T47D (cell line): ENCODE measurements around the gene PPFIBP1.
"Not testable (repeated sequence)": the region's sequence is repeated elsewhere in the genome, so short reads cannot be mapped to it uniquely, and the experiment has no call there.

Source experiments
- DNase-seq, 2 experiments: peaks; one replicate each; pipeline versions ENCODE4 v3.0.0 to v3.0.0-alpha.2; 2011 to 2012; ENCODE audit warnings: low read depth in 1 of 2, low spot score in 1 of 2
- JUND ChIP-seq: IDR thresholded peaks from 2 replicates; pipeline ENCODE4 v1.6.1; 2012; ENCODE audit warnings: low read depth
- in situ Hi-C: cut with HindIII; loops from 2 replicates; pipeline ENCODE4 v1.10.0; 2016; ENCODE audit warnings: low sequenced_read_pairs, low pct_unique_long_range_greater_than_20kb

The PPFIBP1 gene

GRCh38 chr12:27537855-27538675 is 14.1 kb downstream of the PPFIBP1 start:
- no peak for DNase-seq
- in situ Hi-C loops, result no loop called here
- no peak for TF ChIP-seq JUND

DNA sequence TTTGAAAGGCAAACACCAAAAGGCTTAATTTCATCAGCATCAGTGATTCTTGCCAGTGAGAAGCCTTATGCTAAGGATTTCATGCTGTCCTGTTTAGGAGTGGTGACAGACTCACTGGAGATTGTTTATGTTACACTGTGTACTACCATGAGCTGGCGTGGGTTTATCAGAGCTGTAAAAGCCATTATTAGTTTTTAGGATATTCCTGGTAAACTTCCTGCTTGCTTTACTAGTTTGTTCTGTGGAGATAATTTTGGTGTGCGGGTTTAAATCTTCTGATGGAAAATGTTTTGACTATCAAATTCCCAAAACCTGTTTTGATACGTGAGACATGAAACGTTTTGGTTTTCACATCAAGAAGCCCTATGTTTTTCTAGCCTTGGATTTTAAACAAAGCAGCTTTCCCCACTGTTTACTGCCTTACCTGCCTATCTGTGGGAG is 15.2 kb downstream of the PPFIBP1 start:
- DNase-seq, result no peak
- no peak for TF ChIP-seq JUND
- in situ Hi-C loops, result no loop called here

DNA sequence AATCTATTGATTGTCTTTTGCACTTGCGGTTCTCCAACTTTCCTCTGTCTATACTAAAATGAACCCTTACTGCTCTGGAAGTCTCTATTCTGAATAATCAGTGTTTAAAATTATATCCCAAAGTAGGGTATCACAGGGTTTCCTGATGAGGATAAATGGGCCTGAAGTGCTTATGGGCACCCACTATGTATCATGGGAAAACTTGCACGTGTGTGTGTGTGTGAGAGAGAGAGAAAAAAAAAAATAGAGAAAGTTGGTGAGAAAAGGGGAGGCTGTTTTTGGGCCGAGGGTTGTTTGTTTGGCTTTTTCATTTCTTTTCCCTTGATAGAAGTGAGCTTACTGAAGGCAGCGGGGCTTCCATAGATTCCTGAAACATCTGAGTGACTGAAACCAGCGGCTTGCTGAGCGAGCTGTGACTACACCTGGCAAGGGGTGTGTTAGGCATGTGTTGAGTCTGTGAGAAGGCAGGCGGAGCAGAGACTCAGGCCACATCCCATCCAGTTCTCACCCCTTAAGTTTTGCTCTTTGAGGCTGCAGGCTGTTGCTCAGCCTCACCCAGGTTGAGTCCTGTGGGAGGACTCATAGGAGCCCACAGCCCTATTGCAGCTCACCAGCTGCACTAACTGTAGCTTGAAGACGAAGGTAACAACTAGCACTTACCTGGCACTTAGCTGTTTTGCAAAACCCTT is 17.2 kb downstream of the PPFIBP1 start:
- no peak for TF ChIP-seq JUND
- in situ Hi-C loops, result no loop called here

GRCh38 chr12:27542628-27543027 is 18.6 kb downstream of the PPFIBP1 start:
- in situ Hi-C loops, result no loop called here
- TF ChIP-seq JUND, result no peak
- no peak for DNase-seq

More for the DNA sequence above, 17.2 kb downstream of the PPFIBP1 start:
- DNase-seq, result no peak

GRCh38 chr12:27544858-27545257 is 20.9 kb downstream of the PPFIBP1 start:
- DNase-seq, result not testable (repeated sequence)

GRCh38 chr12:27545665-27546064 is 21.7 kb downstream of the PPFIBP1 start:
- DNase-seq, result no peak
- in situ Hi-C loops, result no loop called here
- no peak for TF ChIP-seq JUND

More at GRCh38 chr12:27544858-27545257, 20.9 kb downstream of the PPFIBP1 start:
- in situ Hi-C loops, result not testable (repeated sequence)

DNA sequence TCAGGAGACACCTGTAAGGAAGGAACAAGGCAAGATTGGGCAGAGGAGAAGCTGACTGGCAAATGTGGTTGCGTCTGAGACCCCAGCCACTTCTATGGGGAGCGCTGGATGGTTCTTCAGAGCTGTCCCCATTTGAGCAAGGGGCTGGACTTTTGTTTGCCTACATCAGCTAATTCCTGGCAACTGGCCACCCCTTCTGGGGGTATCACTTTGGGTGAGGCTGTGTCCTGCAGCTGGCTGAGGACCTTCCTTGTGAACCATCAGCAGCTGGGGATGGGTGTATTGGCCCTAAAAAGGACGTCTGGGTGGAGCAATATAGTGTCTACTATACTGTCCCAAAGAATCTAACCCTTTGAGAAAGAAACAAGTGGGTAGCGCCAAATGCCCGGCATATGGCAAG is 23.6 kb downstream of the PPFIBP1 start:
- TF ChIP-seq JUND, result no peak
- in situ Hi-C loops, result no loop called here

GRCh38 chr12:27548301-27549199 is 24.5 kb downstream of the PPFIBP1 start:
- TF ChIP-seq JUND, result no peak
- in situ Hi-C loops, result no loop called here
- DNase-seq, result no peak

More for the DNA sequence above, 23.6 kb downstream of the PPFIBP1 start:
- no peak for DNase-seq

GRCh38 chr12:27549236-27549800 is 25.3 kb downstream of the PPFIBP1 start:
- in situ Hi-C loops, result no loop called here
- no peak for TF ChIP-seq JUND
- DNase-seq, result no peak

- peak in 1 of 2 experiments; percentile 71 for DNase-seq
- in situ Hi-C loops, result no loop called here
- no peak for TF ChIP-seq JUND
Measured at GRCh38 chr12:27549801-27550652, 26.0 kb downstream of the PPFIBP1 start.

DNA sequence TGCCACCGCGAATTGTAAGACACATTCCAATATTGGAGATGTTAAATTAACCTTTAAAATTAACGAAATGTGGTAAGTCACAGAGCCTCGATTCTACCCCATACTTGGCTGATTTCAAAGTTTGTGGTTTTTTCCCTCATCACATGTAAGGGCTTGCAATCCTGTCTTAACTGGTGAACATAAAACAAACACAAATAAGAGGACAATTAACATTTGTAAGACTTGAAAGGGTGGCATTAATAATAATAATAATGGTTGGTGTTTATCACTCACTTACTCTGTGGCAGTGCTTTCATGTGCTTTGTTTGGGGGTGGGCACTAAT is 26.6 kb downstream of the PPFIBP1 start:
- in situ Hi-C loops, result no loop called here
- no peak for DNase-seq
- TF ChIP-seq JUND, result no peak
